ENCODE data around the gene KLHL6.

Gene KLHL6

DNA sequence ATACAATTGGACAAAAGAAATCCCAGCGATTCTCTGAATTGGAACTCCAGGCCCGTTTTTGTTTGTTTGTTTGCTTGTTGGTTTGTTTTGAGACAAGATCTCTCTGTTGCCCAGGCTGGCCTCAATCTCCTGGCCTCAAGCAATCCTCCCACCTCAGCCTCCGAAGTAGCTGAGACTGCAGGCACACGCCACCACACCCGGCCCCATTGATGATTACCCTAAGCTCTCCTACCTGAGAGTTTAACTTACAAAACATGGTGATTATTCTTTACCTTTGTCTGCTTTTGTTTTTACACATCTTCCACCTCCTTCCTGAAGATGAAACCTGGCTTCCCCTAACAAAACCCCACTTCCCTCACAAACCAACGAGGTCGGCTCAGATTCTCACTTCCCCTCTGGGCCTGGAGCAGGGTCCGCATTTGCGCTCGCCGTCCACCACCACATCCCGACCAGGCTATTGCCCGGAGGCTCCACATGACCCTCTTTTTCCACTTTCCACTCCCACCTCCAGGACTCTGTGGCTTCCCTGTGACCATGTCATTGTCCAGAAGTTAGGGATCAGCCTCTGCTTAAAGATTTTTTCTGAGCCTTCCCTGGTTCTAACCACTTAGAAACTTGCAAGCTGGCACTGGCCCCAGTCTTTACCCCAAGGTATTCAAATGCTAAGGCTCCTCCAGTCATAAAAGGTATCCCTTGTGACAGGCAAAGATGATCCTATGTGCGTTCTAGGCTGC, 14.8 kb downstream of the KLHL6 start:
- TF ChIP-seq, protein P1, sequence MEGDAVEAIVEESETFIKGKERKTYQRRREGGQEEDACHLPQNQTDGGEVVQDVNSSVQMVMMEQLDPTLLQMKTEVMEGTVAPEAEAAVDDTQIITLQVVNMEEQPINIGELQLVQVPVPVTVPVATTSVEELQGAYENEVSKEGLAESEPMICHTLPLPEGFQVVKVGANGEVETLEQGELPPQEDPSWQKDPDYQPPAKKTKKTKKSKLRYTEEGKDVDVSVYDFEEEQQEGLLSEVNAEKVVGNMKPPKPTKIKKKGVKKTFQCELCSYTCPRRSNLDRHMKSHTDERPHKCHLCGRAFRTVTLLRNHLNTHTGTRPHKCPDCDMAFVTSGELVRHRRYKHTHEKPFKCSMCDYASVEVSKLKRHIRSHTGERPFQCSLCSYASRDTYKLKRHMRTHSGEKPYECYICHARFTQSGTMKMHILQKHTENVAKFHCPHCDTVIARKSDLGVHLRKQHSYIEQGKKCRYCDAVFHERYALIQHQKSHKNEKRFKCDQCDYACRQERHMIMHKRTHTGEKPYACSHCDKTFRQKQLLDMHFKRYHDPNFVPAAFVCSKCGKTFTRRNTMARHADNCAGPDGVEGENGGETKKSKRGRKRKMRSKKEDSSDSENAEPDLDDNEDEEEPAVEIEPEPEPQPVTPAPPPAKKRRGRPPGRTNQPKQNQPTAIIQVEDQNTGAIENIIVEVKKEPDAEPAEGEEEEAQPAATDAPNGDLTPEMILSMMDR (conservative IDR thresholded peaks at IDR 0.05; ENCODE audit: low read depth, low read length) = no peak
- no peak overlapping the region for H3K4me3 ChIP-seq (ENCODE audit: low read depth, low read length)
- DNase-seq (ENCODE audit: low read depth) = no peak

- H3K4me3 ChIP-seq (ENCODE audit: low read depth, low read length) = no peak overlapping the region
- no peak for DNase-seq (ENCODE audit: low read depth)
- TF ChIP-seq, protein P1 (conservative IDR thresholded peaks at IDR 0.05; ENCODE audit: low read depth, low read length) = no peak
Measured at GRCh38 chr3:183539811-183540210, 15.7 kb downstream of the KLHL6 start.

DNA sequence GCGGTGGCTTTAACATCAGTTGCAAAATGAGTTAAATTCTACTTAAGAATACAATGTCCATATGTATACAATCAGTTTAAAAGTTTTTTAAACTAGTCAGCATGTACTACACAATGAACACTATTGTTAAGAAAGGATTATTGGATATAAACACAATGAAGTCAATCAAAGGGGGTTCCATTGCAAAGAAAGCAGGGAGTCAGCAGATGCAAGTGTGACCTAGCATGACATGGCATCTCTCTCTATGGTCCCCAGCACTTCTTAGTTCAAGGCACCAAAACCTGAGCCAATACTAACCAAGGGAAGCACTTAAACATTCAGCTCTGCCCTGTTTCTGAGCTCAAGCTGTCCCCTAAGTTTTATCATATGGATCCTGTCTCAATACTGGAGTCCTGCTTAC, 17.0 kb downstream of the KLHL6 start:
- H3K4me3 ChIP-seq (ENCODE audit: low read depth, low read length) = no peak overlapping the region
- TF ChIP-seq, protein P1 (conservative IDR thresholded peaks at IDR 0.05; ENCODE audit: low read depth, low read length) = no peak
- no peak for DNase-seq (ENCODE audit: low read depth)

DNA sequence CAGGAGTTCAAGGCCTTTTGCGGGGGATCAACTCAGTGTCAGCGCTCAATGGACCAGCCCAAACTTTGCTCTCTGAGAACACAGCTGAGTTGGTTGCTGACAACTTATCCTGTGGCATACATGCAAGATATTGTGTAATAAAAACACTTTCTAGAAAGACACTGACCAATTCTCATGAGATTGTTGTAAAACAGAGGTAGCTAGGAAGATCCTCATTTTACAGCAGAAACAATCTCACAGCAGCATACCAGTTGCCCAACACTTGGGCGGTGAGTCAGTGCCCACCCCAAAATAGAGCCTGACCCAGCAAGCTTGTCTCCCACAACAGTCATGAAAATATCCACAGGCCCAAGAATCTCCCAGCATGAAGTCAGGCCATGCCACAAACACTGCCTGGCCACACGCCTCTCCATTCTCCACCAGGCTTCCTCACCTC, 18.2 kb downstream of the KLHL6 start:
- DNase-seq (ENCODE audit: low read depth) = peak; percentile 90
- TF ChIP-seq, protein P1 (conservative IDR thresholded peaks at IDR 0.05; ENCODE audit: low read depth, low read length) = no peak
- no peak overlapping the region for H3K4me3 ChIP-seq (ENCODE audit: low read depth, low read length)

DNA sequence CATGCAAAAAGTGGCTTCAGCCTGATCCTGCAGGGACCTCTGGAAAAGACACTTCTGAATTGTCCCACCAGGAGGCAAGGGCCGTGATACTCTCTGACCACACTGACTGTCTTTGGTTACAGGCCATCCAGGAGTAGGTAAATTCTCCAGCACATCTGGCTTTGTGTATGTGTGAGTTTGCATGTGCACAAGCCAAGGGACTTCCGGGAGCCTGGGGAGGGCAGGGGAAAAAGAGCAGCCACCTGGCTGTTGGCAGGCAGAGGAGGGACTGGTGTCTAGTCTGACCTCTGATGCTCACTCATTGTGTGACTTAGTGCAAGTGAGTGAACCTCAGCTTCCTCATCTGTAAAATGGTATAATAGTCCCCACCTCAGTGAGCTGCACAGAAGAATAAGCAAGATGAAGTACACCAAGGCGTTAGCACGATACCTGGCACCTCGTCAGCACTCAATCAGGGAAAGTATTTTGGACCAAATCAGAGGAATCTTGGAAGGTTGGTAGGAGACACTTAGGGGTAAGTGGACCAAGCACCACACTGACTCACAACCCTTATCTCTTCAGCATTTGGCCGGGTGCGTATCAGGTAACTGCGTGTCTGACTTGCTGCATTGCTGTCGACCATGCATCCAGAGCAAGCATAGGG, 19.1 kb downstream of the KLHL6 start:
- DNase-seq (ENCODE audit: low read depth) = no peak
- no peak overlapping the region for H3K4me3 ChIP-seq (ENCODE audit: low read depth, low read length)
- TF ChIP-seq, protein P1 (conservative IDR thresholded peaks at IDR 0.05; ENCODE audit: low read depth, low read length) = no peak

- peak; percentile 44 for DNase-seq (ENCODE audit: low read depth)
- TF ChIP-seq, protein P1 (conservative IDR thresholded peaks at IDR 0.05; ENCODE audit: low read depth, low read length) = no peak
- no peak overlapping the region for H3K4me3 ChIP-seq (ENCODE audit: low read depth, low read length)
Measured at GRCh38 chr3:183534249-183534648, 21.3 kb downstream of the KLHL6 start.

All from choroid plexus epithelial cell (primary cell).